ENCODE measurements around the gene ABLIM3. TPM values are rescaled to one million over a fixed set of nuclear protein-coding genes. Genes with fewer than 3 reads are reported as not detected.

ABLIM3 gene
- total and polyA plus RNA-seq, 9 donors = 33.2 to 131 (median 109) TPM

- Histone ChIP-seq H3K9me3 (replicated peaks; ENCODE audit: control insufficient read depth, low read depth, low read length) (no peaks in the 10 kb centered on the region), H3K27ac (ENCODE audit: low read length) (peak overlapping the region; percentile 86), H3K4me1 (ENCODE audit: control insufficient read depth, insufficient read depth, low read length) (peaks cover 55% of the 10 kb centered on the region), H3K4me3 (ENCODE audit: low read length) (no peak overlapping the region), H3K27me3 (ENCODE audit: control insufficient read depth, insufficient read depth, low read length) (no peaks in the 10 kb centered on the region), H3K36me3 (ENCODE audit: control insufficient read depth, insufficient read depth, low read length) (peaks cover 11% of the 10 kb centered on the region)
- no peak for DNase-seq
- WGBS (ENCODE audit: insufficient coverage) = no CpG with 5 or more reads among the region's 1 CpG
These were observed 143.9 kb downstream of the ABLIM3 start for GRCh38 chr5:149285153-149285552.

GRCh38 chr5:149288436-149288835, 147.1 kb downstream of the ABLIM3 start:
- Histone ChIP-seq H3K4me3 (ENCODE audit: low read length) (no peak overlapping the region), H3K4me1 (ENCODE audit: control insufficient read depth, insufficient read depth, low read length) (peaks cover 38% of the 10 kb centered on the region), H3K27me3 (ENCODE audit: control insufficient read depth, insufficient read depth, low read length) (no peaks in the 10 kb centered on the region), H3K9me3 (replicated peaks; ENCODE audit: control insufficient read depth, low read depth, low read length) (no peaks in the 10 kb centered on the region), H3K36me3 (ENCODE audit: control insufficient read depth, insufficient read depth, low read length) (peaks cover 5% of the 10 kb centered on the region), H3K27ac (ENCODE audit: low read length) (peak overlapping the region; percentile 87)
- DNase-seq = peak; percentile 85
- no CpG with 5 or more reads among the region's 8 CpGs for WGBS (ENCODE audit: insufficient coverage)

GRCh38 chr5:149289301-149289700, 148.0 kb downstream of the ABLIM3 start:
- Histone ChIP-seq H3K9me3 (replicated peaks; ENCODE audit: control insufficient read depth, low read depth, low read length) (no peaks in the 10 kb centered on the region), H3K4me1 (ENCODE audit: control insufficient read depth, insufficient read depth, low read length) (peaks cover 31% of the 10 kb centered on the region), H3K36me3 (ENCODE audit: control insufficient read depth, insufficient read depth, low read length) (peaks cover 5% of the 10 kb centered on the region), H3K27ac (ENCODE audit: low read length) (peak overlapping the region; percentile 87), H3K4me3 (ENCODE audit: low read length) (no peak overlapping the region), H3K27me3 (ENCODE audit: control insufficient read depth, insufficient read depth, low read length) (no peaks in the 10 kb centered on the region)
- WGBS (ENCODE audit: insufficient coverage) = 80% methylated on average over 1 of the region's 7 CpGs
- DNase-seq = peak; percentile 63

- no peaks in the 10 kb centered on the region for H3K27me3 ChIP-seq (ENCODE audit: control insufficient read depth, insufficient read depth, low read length)
- WGBS (ENCODE audit: insufficient coverage) = 52% methylated on average over 8 of the region's 10 CpGs
- peak overlapping the region; percentile 60 for H3K27ac ChIP-seq (ENCODE audit: low read length)
- peaks cover 31% of the 10 kb centered on the region for H3K4me1 ChIP-seq (ENCODE audit: control insufficient read depth, insufficient read depth, low read length)
- no peak for DNase-seq
- no peak overlapping the region for H3K4me3 ChIP-seq (ENCODE audit: low read length)
- no peaks in the 10 kb centered on the region for H3K9me3 ChIP-seq (replicated peaks; ENCODE audit: control insufficient read depth, low read depth, low read length)
- peaks cover 2% of the 10 kb centered on the region for H3K36me3 ChIP-seq (ENCODE audit: control insufficient read depth, insufficient read depth, low read length)
These were observed 153.9 kb downstream of the ABLIM3 start for GRCh38 chr5:149294872-149295829.

- Histone ChIP-seq H3K4me1 (ENCODE audit: control insufficient read depth, insufficient read depth, low read length) (peaks cover 31% of the 10 kb centered on the region), H3K36me3 (ENCODE audit: control insufficient read depth, insufficient read depth, low read length) (peaks cover 17% of the 10 kb centered on the region), H3K27ac (ENCODE audit: low read length) (peak overlapping the region; percentile 66), H3K9me3 (replicated peaks; ENCODE audit: control insufficient read depth, low read depth, low read length) (no peaks in the 10 kb centered on the region), H3K27me3 (ENCODE audit: control insufficient read depth, insufficient read depth, low read length) (no peaks in the 10 kb centered on the region), H3K4me3 (ENCODE audit: low read length) (no peak overlapping the region)
- DNase-seq = no peak
- 56% methylated on average over 1 of the region's 5 CpGs for WGBS (ENCODE audit: insufficient coverage)
These were observed 156.2 kb downstream of the ABLIM3 start for GRCh38 chr5:149297340-149298025.

- Histone ChIP-seq H3K27ac (ENCODE audit: low read length) (peak overlapping the region; percentile 66), H3K4me3 (ENCODE audit: low read length) (no peak overlapping the region), H3K36me3 (ENCODE audit: control insufficient read depth, insufficient read depth, low read length) (peaks cover 18% of the 10 kb centered on the region), H3K27me3 (ENCODE audit: control insufficient read depth, insufficient read depth, low read length) (no peaks in the 10 kb centered on the region), H3K9me3 (replicated peaks; ENCODE audit: control insufficient read depth, low read depth, low read length) (no peaks in the 10 kb centered on the region), H3K4me1 (ENCODE audit: control insufficient read depth, insufficient read depth, low read length) (peaks cover 31% of the 10 kb centered on the region)
- WGBS (ENCODE audit: insufficient coverage) = no CpG with 5 or more reads among the region's 1 CpG
- DNase-seq = no peak
These were observed 156.9 kb downstream of the ABLIM3 start for GRCh38 chr5:149298163-149298562.

- Histone ChIP-seq H3K27ac (ENCODE audit: low read length) (peak overlapping the region; percentile 66), H3K9me3 (replicated peaks; ENCODE audit: control insufficient read depth, low read depth, low read length) (no peaks in the 10 kb centered on the region), H3K4me3 (ENCODE audit: low read length) (no peak overlapping the region), H3K36me3 (ENCODE audit: control insufficient read depth, insufficient read depth, low read length) (peaks cover 18% of the 10 kb centered on the region), H3K27me3 (ENCODE audit: control insufficient read depth, insufficient read depth, low read length) (no peaks in the 10 kb centered on the region), H3K4me1 (ENCODE audit: control insufficient read depth, insufficient read depth, low read length) (peaks cover 31% of the 10 kb centered on the region)
- WGBS (ENCODE audit: insufficient coverage) = 38% methylated on average over 8 of the region's 11 CpGs
- DNase-seq = peak; percentile 55
These were observed 157.6 kb downstream of the ABLIM3 start for GRCh38 chr5:149298842-149299404.

GRCh38 chr5:149299451-149300054, 158.3 kb downstream of the ABLIM3 start:
- Histone ChIP-seq H3K27ac (ENCODE audit: low read length) (no peak overlapping the region), H3K36me3 (ENCODE audit: control insufficient read depth, insufficient read depth, low read length) (peaks cover 22% of the 10 kb centered on the region), H3K4me1 (ENCODE audit: control insufficient read depth, insufficient read depth, low read length) (peaks cover 35% of the 10 kb centered on the region), H3K9me3 (replicated peaks; ENCODE audit: control insufficient read depth, low read depth, low read length) (no peaks in the 10 kb centered on the region), H3K27me3 (ENCODE audit: control insufficient read depth, insufficient read depth, low read length) (no peaks in the 10 kb centered on the region), H3K4me3 (ENCODE audit: low read length) (no peak overlapping the region)
- DNase-seq = no peak
- WGBS (ENCODE audit: insufficient coverage) = 60% methylated on average over 12 of the region's 14 CpGs

- Histone ChIP-seq H3K9me3 (replicated peaks; ENCODE audit: control insufficient read depth, low read depth, low read length) (no peaks in the 10 kb centered on the region), H3K4me1 (ENCODE audit: control insufficient read depth, insufficient read depth, low read length) (peaks cover 35% of the 10 kb centered on the region), H3K27ac (ENCODE audit: low read length) (no peak overlapping the region), H3K27me3 (ENCODE audit: control insufficient read depth, insufficient read depth, low read length) (no peaks in the 10 kb centered on the region), H3K36me3 (ENCODE audit: control insufficient read depth, insufficient read depth, low read length) (peaks cover 23% of the 10 kb centered on the region), H3K4me3 (ENCODE audit: low read length) (no peak overlapping the region)
- no peak for DNase-seq
- 87% methylated on average over 3 of the region's 6 CpGs for WGBS (ENCODE audit: insufficient coverage)
These were observed 159.1 kb downstream of the ABLIM3 start for GRCh38 chr5:149300441-149300840.
